Measurements from ENCODE around the gene MLN.
"Not testable (repeated sequence)": the region's sequence is repeated elsewhere in the genome, so short reads cannot be mapped to it uniquely, and the experiment has no call there.

MLN gene

DNA sequence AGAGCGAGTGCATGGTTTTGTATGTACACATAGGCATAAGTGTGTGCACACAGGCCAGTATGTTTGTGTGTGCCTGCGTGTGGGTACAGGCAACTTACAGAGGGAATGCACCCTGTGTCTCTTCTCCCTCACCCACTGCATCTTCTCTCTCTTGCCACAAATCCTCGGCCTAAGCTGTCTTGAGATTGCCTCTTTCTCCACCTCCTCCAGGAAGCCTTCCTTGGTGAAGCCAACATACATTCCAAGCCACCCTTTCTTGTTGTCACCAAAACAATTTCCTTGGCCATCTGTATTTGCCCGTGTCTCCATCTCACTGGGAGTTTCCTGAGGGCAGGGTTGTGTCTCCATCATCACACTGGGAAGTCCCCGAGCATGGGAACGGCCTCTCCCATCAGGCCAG lies 29.8 kb upstream of the MLN start:
- Histone ChIP-seq H3K9ac (ENCODE audit: insufficient read length, low read depth) (no peak overlapping the region), H3K4me1 (ENCODE audit: insufficient read depth, insufficient read length) (peaks cover 14% of the 10 kb centered on the region), H3K4me3 (ENCODE audit: insufficient read length, low read depth) (no peak overlapping the region), H3K27me3 (ENCODE audit: insufficient read depth, insufficient read length) (no peaks in the 10 kb centered on the region), H3K36me3 (ENCODE audit: insufficient read depth, insufficient read length, low read length) (no peaks in the 10 kb centered on the region), H3K9me3 (ENCODE audit: insufficient read depth, low read length) (peaks cover 21% of the 10 kb centered on the region; the same call in 1 of the 2 replicates)
- DNase-seq (ENCODE audit: low read depth, low spot score), result no peak
- TF ChIP-seq ZNF274 (IDR thresholded peaks at IDR 0.05; ENCODE audit: low read depth, low read length) (no peak), YY1 (IDR thresholded peaks at IDR 0.05; ENCODE audit: insufficient read depth, insufficient read length) (no peak), SUZ12 (IDR thresholded peaks at IDR 0.05; ENCODE audit: extremely low read depth, insufficient read depth, insufficient read length) (no peak)

DNA sequence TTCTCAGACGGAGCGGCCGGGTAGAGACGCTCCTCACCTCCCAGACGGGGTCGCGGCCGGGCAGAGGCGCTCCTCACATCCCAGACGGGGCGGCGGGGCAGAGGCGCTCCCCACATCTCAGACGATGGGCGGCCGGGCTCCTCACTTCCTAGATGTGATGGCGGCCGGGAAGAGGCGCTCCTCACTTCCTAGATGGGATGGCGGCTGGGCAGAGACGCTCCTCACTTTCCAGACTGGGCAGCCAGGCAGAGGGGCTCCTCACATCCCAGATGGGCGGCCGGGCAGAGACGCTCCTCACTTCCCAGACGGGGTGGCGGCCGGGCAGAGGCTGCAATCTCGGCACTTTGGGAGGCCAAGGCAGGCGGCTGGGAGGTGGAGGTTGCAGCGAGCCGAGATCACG lies 29.0 kb upstream of the MLN start:
- H3K4me3 ChIP-seq (ENCODE audit: insufficient read length, low read depth); H3K9ac ChIP-seq (ENCODE audit: insufficient read length, low read depth); H3K27me3 ChIP-seq (ENCODE audit: insufficient read depth, insufficient read length); DNase-seq (ENCODE audit: low read depth, low spot score); H3K36me3 ChIP-seq (ENCODE audit: insufficient read depth, insufficient read length, low read length): not testable (repeated sequence)
- Histone ChIP-seq H3K4me1 (ENCODE audit: insufficient read depth, insufficient read length) (peaks cover 16% of the 10 kb centered on the region), H3K9me3 (ENCODE audit: insufficient read depth, low read length) (peaks cover 21% of the 10 kb centered on the region; the same call in 1 of the 2 replicates)

DNA sequence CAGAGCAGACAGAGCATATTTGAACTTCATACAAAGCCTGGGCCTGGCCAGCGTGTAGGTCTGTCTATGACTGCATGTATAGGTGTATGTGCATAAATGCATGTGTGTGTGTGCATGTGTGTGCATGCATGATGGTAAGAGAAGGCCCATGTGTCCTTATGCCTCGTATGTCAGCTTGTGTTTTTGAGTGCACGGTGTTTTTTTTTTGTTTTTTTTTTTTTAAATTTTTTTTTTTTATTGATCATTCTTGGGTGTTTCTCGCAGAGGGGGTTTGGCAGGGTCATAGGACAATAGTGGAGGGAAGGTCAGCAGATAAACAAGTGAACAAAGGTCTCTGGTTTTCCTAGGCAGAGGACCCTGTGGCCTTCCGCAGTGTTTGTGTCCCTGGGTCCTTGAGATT lies 27.9 kb upstream of the MLN start:
- peaks cover 22% of the 10 kb centered on the region for H3K4me1 ChIP-seq (ENCODE audit: insufficient read depth, insufficient read length)
- not testable (repeated sequence) for H3K36me3 ChIP-seq (ENCODE audit: insufficient read depth, insufficient read length, low read length); H3K9ac ChIP-seq (ENCODE audit: insufficient read length, low read depth); H3K27me3 ChIP-seq (ENCODE audit: insufficient read depth, insufficient read length); DNase-seq (ENCODE audit: low read depth, low spot score); H3K4me3 ChIP-seq (ENCODE audit: insufficient read length, low read depth)
- peaks cover 15% of the 10 kb centered on the region; the same call in 1 of the 2 replicates for H3K9me3 ChIP-seq (ENCODE audit: insufficient read depth, low read length)

DNA sequence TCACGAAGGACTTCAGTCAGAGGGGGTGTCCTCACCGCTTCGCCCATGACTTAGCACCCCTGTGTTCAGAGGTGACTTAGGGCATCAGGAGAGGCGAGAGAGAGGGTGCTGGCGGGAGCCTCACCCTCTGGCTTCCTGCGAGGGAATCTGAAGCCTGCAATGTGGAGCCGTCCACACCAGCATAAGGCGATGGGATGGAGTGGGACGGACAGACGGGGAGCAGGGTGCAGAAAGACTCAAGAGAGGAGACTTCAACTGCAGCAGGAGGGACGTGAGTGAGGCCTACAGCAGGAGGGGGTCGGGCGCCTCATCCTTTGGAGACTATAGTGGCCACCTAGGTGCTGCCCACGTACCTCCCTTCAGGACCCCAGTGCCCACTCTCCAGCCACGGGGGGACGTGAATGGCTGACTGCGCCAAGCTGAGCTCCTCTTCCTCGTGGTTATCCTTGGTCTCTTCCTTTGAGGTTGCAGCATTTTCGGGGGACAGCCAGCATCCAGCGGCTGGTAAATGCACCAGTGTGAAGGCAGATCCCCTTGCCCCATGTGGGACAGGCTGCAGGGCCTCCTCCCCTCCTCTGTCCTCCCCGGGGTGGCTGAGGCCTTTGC lies 26.9 kb upstream of the MLN start:
- Histone ChIP-seq H3K4me1 (ENCODE audit: insufficient read depth, insufficient read length) (peaks cover 24% of the 10 kb centered on the region), H3K27me3 (ENCODE audit: insufficient read depth, insufficient read length) (no peaks in the 10 kb centered on the region), H3K4me3 (ENCODE audit: insufficient read length, low read depth) (no peak overlapping the region), H3K36me3 (ENCODE audit: insufficient read depth, insufficient read length, low read length) (no peaks in the 10 kb centered on the region), H3K9me3 (ENCODE audit: insufficient read depth, low read length) (peaks cover 14% of the 10 kb centered on the region; the same call in 1 of the 2 replicates), H3K9ac (ENCODE audit: insufficient read length, low read depth) (peak overlapping the region; percentile 8)
- DNase-seq (ENCODE audit: low read depth, low spot score), result no peak
- no peak for TF ChIP-seq YY1 (IDR thresholded peaks at IDR 0.05; ENCODE audit: insufficient read depth, insufficient read length)
- TF ChIP-seq ZNF274 (IDR thresholded peaks at IDR 0.05; ENCODE audit: low read depth, low read length), result no peak
- TF ChIP-seq SUZ12 (IDR thresholded peaks at IDR 0.05; ENCODE audit: extremely low read depth, insufficient read depth, insufficient read length), result no peak

GRCh38 chr6:33828764-33829731 lies 25.2 kb upstream of the MLN start:
- H3K27me3 ChIP-seq (ENCODE audit: insufficient read depth, insufficient read length), result no peaks in the 10 kb centered on the region
- no peaks in the 10 kb centered on the region for H3K36me3 ChIP-seq (ENCODE audit: insufficient read depth, insufficient read length, low read length)
- DNase-seq (ENCODE audit: low read depth, low spot score), result no peak
- peaks cover 11% of the 10 kb centered on the region; the same call in 1 of the 2 replicates for H3K9me3 ChIP-seq (ENCODE audit: insufficient read depth, low read length)
- no peak overlapping the region for H3K4me3 ChIP-seq (ENCODE audit: insufficient read length, low read depth)
- peak overlapping the region; percentile 64 for H3K9ac ChIP-seq (ENCODE audit: insufficient read length, low read depth)
- TF ChIP-seq SUZ12 (IDR thresholded peaks at IDR 0.05; ENCODE audit: extremely low read depth, insufficient read depth, insufficient read length) (no peak), ZNF274 (IDR thresholded peaks at IDR 0.05; ENCODE audit: low read depth, low read length) (no peak), YY1 (IDR thresholded peaks at IDR 0.05; ENCODE audit: insufficient read depth, insufficient read length) (no peak)
- H3K4me1 ChIP-seq (ENCODE audit: insufficient read depth, insufficient read length), result peaks cover 29% of the 10 kb centered on the region

- Histone ChIP-seq H3K4me3 (ENCODE audit: insufficient read length, low read depth) (no peak overlapping the region), H3K9ac (ENCODE audit: insufficient read length, low read depth) (peak overlapping the region; percentile 68), H3K27me3 (ENCODE audit: insufficient read depth, insufficient read length) (no peaks in the 10 kb centered on the region), H3K4me1 (ENCODE audit: insufficient read depth, insufficient read length) (peaks cover 29% of the 10 kb centered on the region), H3K9me3 (ENCODE audit: insufficient read depth, low read length) (peaks cover 5% of the 10 kb centered on the region; the same call in 1 of the 2 replicates), H3K36me3 (ENCODE audit: insufficient read depth, insufficient read length, low read length) (no peaks in the 10 kb centered on the region)
- TF ChIP-seq SUZ12 (IDR thresholded peaks at IDR 0.05; ENCODE audit: extremely low read depth, insufficient read depth, insufficient read length) (no peak), ZNF274 (IDR thresholded peaks at IDR 0.05; ENCODE audit: low read depth, low read length) (no peak), YY1 (IDR thresholded peaks at IDR 0.05; ENCODE audit: insufficient read depth, insufficient read length) (no peak)
- DNase-seq (ENCODE audit: low read depth, low spot score), result no peak
Measured at GRCh38 chr6:33828452-33828763, 24.6 kb upstream of the MLN start.

- DNase-seq (ENCODE audit: low read depth, low spot score), result no peak
- TF ChIP-seq ZNF274 (IDR thresholded peaks at IDR 0.05; ENCODE audit: low read depth, low read length) (no peak), YY1 (IDR thresholded peaks at IDR 0.05; ENCODE audit: insufficient read depth, insufficient read length) (no peak), SUZ12 (IDR thresholded peaks at IDR 0.05; ENCODE audit: extremely low read depth, insufficient read depth, insufficient read length) (no peak)
Measured at GRCh38 chr6:33827546-33828451, 24.0 kb upstream of the MLN start.

More at GRCh38 chr6:33827546-33828451, 24.0 kb upstream of the MLN start:
- Histone ChIP-seq H3K9ac (ENCODE audit: insufficient read length, low read depth) (no peak overlapping the region), H3K27me3 (ENCODE audit: insufficient read depth, insufficient read length) (no peaks in the 10 kb centered on the region), H3K4me1 (ENCODE audit: insufficient read depth, insufficient read length) (peaks cover 32% of the 10 kb centered on the region), H3K36me3 (ENCODE audit: insufficient read depth, insufficient read length, low read length) (no peaks in the 10 kb centered on the region), H3K4me3 (ENCODE audit: insufficient read length, low read depth) (no peak overlapping the region), H3K9me3 (ENCODE audit: insufficient read depth, low read length) (no peaks in the 10 kb centered on the region)
